Thoracic aorta (tissue), 2 donors: ENCODE results near the gene MYMX. TPM values are rescaled to one million over a fixed set of nuclear protein-coding genes. Genes with fewer than 3 reads are reported as not detected.

Experiments used
- ATAC-seq: fragments of 150-250 bp; one replicate; pipeline ENCODE4 v1.8.0; 2017; ENCODE audit warnings: low read depth; ENCODE audit not compliant: insufficient number of reproducible peaks, low FRiP score
- DNase-seq: peaks from one replicate; pipeline ENCODE4 v3.0.0-alpha.2; 2020; ENCODE audit warnings: low spot score
- H3K27ac ChIP-seq, 2 donors: fragments of 200-600 bp; sonication (generic); 1 replicate in 1 of 2; 2 replicates in 1 of 2; pipeline ENCODE4 v1.5.1; 2016; ENCODE audit warnings: mild to moderate bottlenecking in 2 of 2, moderate library complexity in 2 of 2
- H3K27me3 ChIP-seq: fragments of 200-600 bp; sonication (generic); replicated peaks from 2 replicates; pipeline ENCODE4 v1.6.0; 2016; ENCODE audit warnings: mild to moderate bottlenecking; ENCODE audit not compliant: insufficient read depth
- H3K36me3 ChIP-seq: fragments of 200-600 bp; sonication (generic); one replicate; pipeline ENCODE4 v1.5.1; 2016
- H3K4me1 ChIP-seq, 2 donors: fragments of 200-600 bp; sonication (generic); 1 replicate in 1 of 2; 2 replicates in 1 of 2; pipeline versions ENCODE4 v1.5.1 to v1.6.0; 2016; ENCODE audit warnings: low read depth in 2 of 2, mild to moderate bottlenecking in 1 of 2; ENCODE audit not compliant: control insufficient read depth in 1 of 2
- H3K4me3 ChIP-seq: fragments of 200-600 bp; sonication (generic); 2 replicates; pipeline ENCODE4 v1.5.1; 2016; ENCODE audit warnings: mild to moderate bottlenecking
- H3K9me3 ChIP-seq: fragments of 200-600 bp; sonication (generic); 2 replicates; pipeline ENCODE4 v1.5.1; 2016
- total RNA-seq, 2 donors: library from RNA; depleted of rRNA; stranded (reverse); fragments of >200 nt; gene quantifications; one replicate each; pipeline versions ENCODE4 v1.1.0 to v1.2.3, GENCODE V29; 2016
- TF ChIP-seq, protein P1 (sequence below): fragments of 200-600 bp; sonication (generic); IDR thresholded peaks from one replicate; pipeline ENCODE4 v1.5.1; 2019; ENCODE audit warnings: antibody characterized with exemption

MYMX gene
- total RNA-seq, 2 donors from 2014 or later: not detected

DNA sequence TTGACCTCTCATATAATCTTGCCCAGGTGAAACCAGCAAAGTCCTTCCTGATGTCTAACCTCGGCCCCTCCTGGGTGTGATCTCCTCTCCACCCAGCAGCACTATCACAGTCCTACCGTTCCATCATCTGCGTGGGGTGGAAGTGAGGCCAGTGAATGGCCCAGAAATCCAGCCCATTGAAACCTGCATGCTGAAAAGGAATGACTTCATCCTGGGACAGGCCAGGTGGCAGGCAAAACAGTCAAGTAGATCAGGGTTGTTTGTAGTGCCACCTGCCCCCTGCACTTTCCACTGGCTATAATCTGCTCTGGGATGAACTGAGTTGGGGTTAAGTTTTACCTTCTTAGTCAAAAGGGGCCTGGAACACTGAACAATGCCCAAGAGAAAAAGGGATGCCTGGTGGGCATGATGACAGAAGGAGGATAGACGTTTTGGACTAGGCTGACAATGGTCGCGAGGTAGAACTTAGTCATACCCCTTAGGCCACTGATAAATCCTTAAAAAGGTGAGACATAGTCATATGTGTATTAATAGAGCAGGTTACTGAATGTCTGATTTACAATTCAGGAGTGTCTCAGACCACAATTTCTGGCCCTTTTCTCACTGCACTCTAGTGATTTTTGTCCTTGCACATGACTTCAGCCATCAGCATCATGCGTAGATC lies 22.1 kb downstream of the MYMX start:
- H3K27ac ChIP-seq: peak overlapping the region; percentile 96 to 98
- H3K4me3 ChIP-seq: no peak overlapping the region
- H3K36me3 ChIP-seq: no peaks in the 10 kb centered on the region
- no peak for DNase-seq
- TF ChIP-seq, protein P1, sequence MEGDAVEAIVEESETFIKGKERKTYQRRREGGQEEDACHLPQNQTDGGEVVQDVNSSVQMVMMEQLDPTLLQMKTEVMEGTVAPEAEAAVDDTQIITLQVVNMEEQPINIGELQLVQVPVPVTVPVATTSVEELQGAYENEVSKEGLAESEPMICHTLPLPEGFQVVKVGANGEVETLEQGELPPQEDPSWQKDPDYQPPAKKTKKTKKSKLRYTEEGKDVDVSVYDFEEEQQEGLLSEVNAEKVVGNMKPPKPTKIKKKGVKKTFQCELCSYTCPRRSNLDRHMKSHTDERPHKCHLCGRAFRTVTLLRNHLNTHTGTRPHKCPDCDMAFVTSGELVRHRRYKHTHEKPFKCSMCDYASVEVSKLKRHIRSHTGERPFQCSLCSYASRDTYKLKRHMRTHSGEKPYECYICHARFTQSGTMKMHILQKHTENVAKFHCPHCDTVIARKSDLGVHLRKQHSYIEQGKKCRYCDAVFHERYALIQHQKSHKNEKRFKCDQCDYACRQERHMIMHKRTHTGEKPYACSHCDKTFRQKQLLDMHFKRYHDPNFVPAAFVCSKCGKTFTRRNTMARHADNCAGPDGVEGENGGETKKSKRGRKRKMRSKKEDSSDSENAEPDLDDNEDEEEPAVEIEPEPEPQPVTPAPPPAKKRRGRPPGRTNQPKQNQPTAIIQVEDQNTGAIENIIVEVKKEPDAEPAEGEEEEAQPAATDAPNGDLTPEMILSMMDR: no peak
- H3K4me1 ChIP-seq: peaks cover 17 to 43% of the 10 kb centered on the region in 2 donors
- no peaks in the 10 kb centered on the region for H3K9me3 ChIP-seq
- H3K27me3 ChIP-seq: no peaks in the 10 kb centered on the region
- no peak for ATAC-seq

DNA sequence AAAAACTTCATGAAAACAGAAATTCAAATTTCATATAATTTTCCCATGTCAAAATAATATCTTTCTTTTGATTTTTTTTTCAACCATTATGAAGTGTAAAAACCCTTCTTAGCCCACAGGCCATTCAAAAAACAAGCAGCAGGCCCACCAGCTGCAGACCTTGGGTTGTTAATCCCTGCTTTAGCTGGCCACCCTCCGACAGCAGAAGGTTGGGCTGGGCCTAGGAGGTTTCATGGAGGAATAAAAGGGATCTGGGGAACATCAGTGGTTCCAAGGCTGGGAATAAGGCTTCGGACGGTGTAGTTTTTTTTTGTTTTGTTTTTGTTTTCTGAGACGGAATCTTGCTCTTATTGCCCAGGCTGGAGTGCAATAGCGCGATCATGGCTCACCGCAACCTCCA lies 26.6 kb downstream of the MYMX start:
- TF ChIP-seq, protein P1: no peak
- H3K27ac ChIP-seq: no peak overlapping the region
- no peak overlapping the region for H3K4me3 ChIP-seq
- no peaks in the 10 kb centered on the region for H3K27me3 ChIP-seq
- ATAC-seq (no peak), DNase-seq (no peak)
- no peaks in the 10 kb centered on the region for H3K36me3 ChIP-seq
- H3K4me1 ChIP-seq: peaks cover 2 to 17% of the 10 kb centered on the region in 2 donors
- no peaks in the 10 kb centered on the region for H3K9me3 ChIP-seq

DNA sequence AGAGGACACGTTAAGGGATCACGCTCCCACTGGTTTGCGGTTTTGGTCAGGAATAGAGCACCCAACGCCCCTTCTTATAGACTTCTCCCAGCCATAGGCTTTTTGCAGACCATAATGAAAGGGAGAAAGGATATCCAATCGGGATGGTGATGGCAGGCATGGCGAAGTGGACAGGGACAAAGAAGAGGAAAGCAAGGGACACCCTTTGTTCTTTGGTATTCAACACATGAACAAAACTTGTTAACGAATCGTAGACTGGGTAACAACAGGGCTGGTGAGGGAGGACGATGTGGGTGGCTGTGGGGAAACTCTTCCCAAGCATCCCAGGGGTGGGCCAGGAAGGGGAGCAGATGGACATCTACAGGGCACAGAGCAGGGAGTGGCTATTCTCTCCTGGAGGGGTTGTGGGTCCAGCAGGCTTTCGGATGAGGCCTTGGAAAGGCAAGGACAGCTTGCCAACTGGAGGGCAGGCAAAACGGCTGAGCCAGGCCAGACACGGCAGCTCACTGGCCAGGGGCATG lies 28.7 kb downstream of the MYMX start:
- Histone ChIP-seq H3K9me3 (no peaks in the 10 kb centered on the region), H3K4me1 (peaks cover 3 to 28% of the 10 kb centered on the region in 2 donors), H3K27me3 (no peaks in the 10 kb centered on the region), H3K36me3 (peaks cover 14% of the 10 kb centered on the region), H3K27ac (peak overlapping the region; percentile 92 to 95), H3K4me3 (peak overlapping the region; percentile 95)
- TF ChIP-seq, protein P1: no peak
- ATAC-seq (no peak), DNase-seq (no peak)

DNA sequence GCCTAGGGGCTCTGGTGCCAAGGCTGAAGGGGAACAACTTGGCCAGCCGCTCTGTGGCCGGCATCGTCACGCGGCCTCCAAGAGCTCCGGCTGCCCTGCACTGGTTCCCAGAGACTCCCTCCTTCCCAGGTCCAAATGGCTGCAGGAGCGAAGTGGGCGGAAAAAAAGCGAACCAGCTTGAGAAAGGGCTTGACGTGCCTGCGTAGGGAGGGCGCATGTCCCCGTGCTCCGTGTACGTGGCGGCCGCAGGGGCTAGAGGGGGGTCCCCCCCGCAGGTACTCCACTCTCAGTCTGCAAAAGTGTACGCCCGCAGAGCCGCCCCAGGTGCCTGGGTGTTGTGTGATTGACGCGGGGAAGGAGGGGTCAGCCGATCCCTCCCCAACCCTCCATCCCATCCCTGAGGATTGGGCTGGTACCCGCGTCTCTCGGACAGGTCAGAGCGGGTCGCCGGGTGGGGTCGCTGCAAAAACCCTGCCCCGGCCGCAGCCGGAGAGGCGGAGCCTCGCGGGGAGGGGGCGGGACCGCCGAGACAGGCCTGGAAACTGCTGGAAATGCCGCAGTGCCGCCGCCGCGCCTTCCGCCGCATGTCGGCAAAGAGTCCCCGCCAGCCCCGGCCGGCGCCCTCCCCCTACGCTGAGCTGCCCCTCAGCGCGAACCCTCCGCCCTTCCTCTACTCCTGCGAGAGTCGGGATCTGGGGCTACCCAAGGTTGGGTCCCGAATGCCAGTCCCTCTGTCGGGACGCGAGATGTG lies 29.4 kb downstream of the MYMX start:
- Histone ChIP-seq H3K9me3 (no peaks in the 10 kb centered on the region), H3K27ac (peak overlapping the region; percentile 92 to 95), H3K36me3 (peaks cover 20% of the 10 kb centered on the region), H3K27me3 (no peaks in the 10 kb centered on the region), H3K4me1 (peaks cover 3 to 33% of the 10 kb centered on the region in 2 donors), H3K4me3 (peak overlapping the region; percentile 95)
- ATAC-seq (peak; percentile 45), DNase-seq (no peak)
- TF ChIP-seq, protein P1: no peak

DNA sequence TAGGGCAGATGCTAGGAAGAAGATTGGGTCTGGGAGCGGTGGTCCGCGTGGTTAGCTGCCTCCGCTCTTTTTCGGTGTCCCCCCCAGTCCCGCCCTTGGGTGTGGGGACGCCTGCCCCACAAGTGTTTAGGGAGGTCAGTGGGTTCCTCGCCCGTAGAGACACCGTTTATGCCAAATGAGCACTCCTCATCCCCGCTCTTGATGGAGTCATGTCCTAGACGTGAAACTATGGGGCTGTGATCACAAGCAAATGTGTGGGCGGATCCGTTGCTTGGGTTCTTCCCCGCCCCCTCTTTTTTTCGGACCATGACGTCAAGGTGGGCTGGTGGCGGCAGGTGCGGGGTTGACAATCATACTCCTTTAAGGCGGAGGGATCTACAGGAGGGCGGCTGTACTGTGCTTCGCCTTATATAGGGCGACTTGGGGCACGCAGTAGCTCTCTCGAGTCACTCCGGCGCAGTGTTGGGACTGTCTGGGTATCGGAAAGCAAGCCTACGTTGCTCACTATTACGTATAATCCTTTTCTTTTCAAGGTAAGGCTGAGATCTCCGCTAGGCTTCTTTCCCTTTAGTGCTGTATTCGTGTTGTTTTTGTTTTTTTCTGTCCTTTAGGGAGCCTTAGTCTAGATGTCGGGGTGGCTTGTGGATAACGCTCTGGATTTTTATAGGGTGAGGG lies 30.1 kb downstream of the MYMX start, which contains the start of gene HSP90AB1:
Gene HSP90AB1, plus strand, starts transcription at position 439 of the 675 bp plus-strand sequence. CDS start 1,529 bp downstream, outside the sequence.
- H3K9me3 ChIP-seq: no peaks in the 10 kb centered on the region
- H3K36me3 ChIP-seq: peaks cover 27% of the 10 kb centered on the region
- H3K27me3 ChIP-seq: no peaks in the 10 kb centered on the region
- ATAC-seq (peak; percentile 75), DNase-seq (peak; percentile 96)
- peak within 1 kb of the TSS; percentile 92 to 95 for H3K27ac ChIP-seq
- TF ChIP-seq, protein P1: no peak
- peak within 1 kb of the TSS; percentile 95 for H3K4me3 ChIP-seq
- H3K4me1 ChIP-seq: peaks cover 3 to 33% of the 10 kb centered on the region in 2 donors
